GM12892 (cell line): ENCODE measurements around the gene BACE2.

Source experiments
- POLR2A ChIP-seq: IDR thresholded peaks from 2 replicates; pipeline ENCODE4 v1.6.1; 2011; ENCODE audit warnings: low read depth, low read length, control low read depth
- POLR2AphosphoS5 ChIP-seq: IDR thresholded peaks from 2 replicates; pipeline ENCODE4 v1.6.1; 2011; ENCODE audit warnings: low read depth, low read length, control low read depth

DNA sequence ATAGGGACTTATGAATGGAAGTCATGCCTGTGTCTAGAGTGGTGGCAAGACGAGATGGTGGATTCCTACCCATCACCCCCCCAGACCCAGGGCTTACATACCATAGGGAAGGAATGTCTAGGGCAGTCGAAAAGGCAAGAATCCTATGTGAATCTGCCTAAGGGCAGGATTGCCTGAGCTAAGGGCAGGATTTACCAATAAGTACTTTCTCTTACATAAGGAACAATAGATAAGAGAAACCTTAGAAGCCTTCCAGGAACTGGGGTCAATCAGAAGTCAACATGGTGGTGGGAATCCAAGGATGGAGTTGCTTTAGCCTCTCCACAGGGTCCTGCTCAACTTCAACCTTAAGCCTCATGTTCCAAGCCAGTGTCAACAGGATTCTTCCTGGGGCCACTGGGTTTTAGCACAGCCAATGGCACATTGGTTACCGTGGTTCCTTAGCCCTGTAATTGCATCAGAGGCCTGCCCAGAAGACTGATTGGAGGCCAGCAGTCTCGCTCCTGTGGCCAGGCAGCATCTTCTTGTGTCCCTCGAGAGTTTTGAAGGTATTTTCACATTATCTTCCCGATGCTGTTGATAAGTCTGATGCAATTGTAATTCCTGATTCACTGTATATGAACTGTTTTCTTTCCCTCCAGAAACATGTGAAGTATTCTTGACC lies 20.7 kb downstream of the BACE2 start:
- TF ChIP-seq POLR2A (no peak), POLR2AphosphoS5 (no peak)
